GM23248 (cell line): Measurements from ENCODE around the gene ZBTB17.

Experiments used
- EZH2 ChIP-seq: fragments of 200-600 bp; sonication (generic); IDR thresholded peaks from 2 replicates; pipeline ENCODE4 v1.6.1; 2018; ENCODE audit warnings: antibody characterized with exemption, mild to moderate bottlenecking; ENCODE audit not compliant: insufficient read depth, poor library complexity, severe bottlenecking
- EZH2phosphoT487 ChIP-seq: fragments of 200-600 bp; sonication (generic); IDR thresholded peaks from 2 replicates; pipeline ENCODE4 v1.6.1; 2018; ENCODE audit warnings: antibody characterized with exemption, moderate library complexity, mild to moderate bottlenecking, low read depth; ENCODE audit not compliant: insufficient read depth

GRCh38 chr1:15944308-15945010 lies 31.4 kb downstream of the ZBTB17 start:
- TF ChIP-seq EZH2phosphoT487, result no peak
- no peak for TF ChIP-seq EZH2
